HG03378 (cell line): Measurements from ENCODE around the gene PDXDC1.
"Not testable (repeated sequence)": the region's sequence is repeated elsewhere in the genome, so short reads cannot be mapped to it uniquely, and the experiment has no call there.

ENCODE experiments used
- ATAC-seq: cut with Tn5 transposase; IDR thresholded peaks from one replicate; pipeline ENCODE4 v1.9.1; 2021; ENCODE audit warnings: mild to moderate bottlenecking, moderate library complexity; ENCODE audit not compliant: unreplicated experiment

The PDXDC1 gene

GRCh38 chr16:14971621-14972228 lies 3.1 kb upstream of the PDXDC1 start:
- not testable (repeated sequence) for ATAC-seq

GRCh38 chr16:14973785-14974322 lies 972 bp upstream of the PDXDC1 start:
- not testable (repeated sequence) for ATAC-seq

GRCh38 chr16:14974331-14974655 lies 533 bp upstream of the PDXDC1 start:
- ATAC-seq: not testable (repeated sequence)

GRCh38 chr16:14975418-14976194 lies 780 bp downstream of the PDXDC1 start:
- ATAC-seq: peak; percentile 10

GRCh38 chr16:14976971-14977736 lies 2.3 kb downstream of the PDXDC1 start:
- ATAC-seq: not testable (repeated sequence)

- not testable (repeated sequence) for ATAC-seq
Observed at GRCh38 chr16:14978281-14978680, 3.5 kb downstream of the PDXDC1 start.

GRCh38 chr16:14978908-14979307 lies 4.1 kb downstream of the PDXDC1 start:
- not testable (repeated sequence) for ATAC-seq

- not testable (repeated sequence) for ATAC-seq
Observed at GRCh38 chr16:14981234-14981633, 6.4 kb downstream of the PDXDC1 start.

- not testable (repeated sequence) for ATAC-seq
Observed at GRCh38 chr16:14982521-14982920, 7.7 kb downstream of the PDXDC1 start.

- not testable (repeated sequence) for ATAC-seq
Observed at GRCh38 chr16:14988092-14988491, 13.3 kb downstream of the PDXDC1 start.

- ATAC-seq: not testable (repeated sequence)
Observed at GRCh38 chr16:14988661-14989191, 13.9 kb downstream of the PDXDC1 start.

- not testable (repeated sequence) for ATAC-seq
Observed at GRCh38 chr16:14989291-14990281, 14.8 kb downstream of the PDXDC1 start.

GRCh38 chr16:14993277-14994151 lies 18.7 kb downstream of the PDXDC1 start:
- ATAC-seq: not testable (repeated sequence)

GRCh38 chr16:14996702-14997101 lies 21.9 kb downstream of the PDXDC1 start:
- not testable (repeated sequence) for ATAC-seq

GRCh38 chr16:14998300-14998699 lies 23.5 kb downstream of the PDXDC1 start:
- not testable (repeated sequence) for ATAC-seq

GRCh38 chr16:14999845-15000244 lies 25.0 kb downstream of the PDXDC1 start:
- ATAC-seq: not testable (repeated sequence)

- ATAC-seq: not testable (repeated sequence)
Observed at GRCh38 chr16:15002448-15002847, 27.6 kb downstream of the PDXDC1 start.

GRCh38 chr16:15005357-15006132 lies 30.7 kb downstream of the PDXDC1 start:
- not testable (repeated sequence) for ATAC-seq
